ENCODE data around the gene TMEM63A. TPM values are rescaled to one million over a fixed set of nuclear protein-coding genes. Genes with fewer than 3 reads are reported as not detected.

TMEM63A gene
- 15.2 and 20.5 TPM in 2 replicates for total RNA-seq

DNA sequence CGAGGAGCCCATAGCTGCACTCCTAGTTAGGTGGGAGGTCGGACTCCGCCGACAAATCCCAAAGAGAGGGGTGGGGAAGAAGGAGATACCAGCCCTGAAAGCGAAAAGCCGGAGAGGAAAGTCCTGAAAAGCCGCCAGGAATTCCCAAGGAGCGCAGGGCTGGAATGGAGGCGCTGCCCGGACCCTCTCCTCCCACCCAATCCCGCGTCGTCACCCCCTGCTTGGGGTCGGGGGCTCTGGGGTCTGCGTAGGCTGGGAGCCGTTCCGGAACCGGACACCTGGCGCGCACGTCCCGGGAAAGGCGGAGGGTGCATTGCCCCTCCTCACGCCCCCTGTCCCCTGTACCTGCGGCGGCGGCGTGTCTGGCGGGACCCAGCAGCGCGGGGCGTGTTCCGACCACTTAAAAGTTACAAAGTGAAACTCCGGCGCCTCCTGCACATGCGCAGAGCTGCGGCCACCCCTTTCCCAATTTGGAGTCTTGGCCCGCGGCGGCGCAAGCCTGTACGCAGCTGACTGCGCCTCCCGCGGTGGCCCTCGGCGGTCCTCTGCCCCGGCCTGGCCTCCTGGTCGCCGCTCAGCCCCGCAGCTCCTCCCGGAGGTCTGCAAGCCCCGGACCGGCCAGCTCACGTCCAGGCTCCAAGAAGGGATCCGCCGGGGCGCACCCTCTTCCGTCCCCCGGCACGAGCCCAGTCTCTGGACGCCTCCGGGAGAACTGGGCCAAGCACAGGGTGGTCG lies at the start of gene TMEM63A:
TMEM63A (minus strand) TSS at position 422 of the 735 bp plus-strand sequence. CDS start 4,800 bp downstream, outside the sequence.

DNA sequence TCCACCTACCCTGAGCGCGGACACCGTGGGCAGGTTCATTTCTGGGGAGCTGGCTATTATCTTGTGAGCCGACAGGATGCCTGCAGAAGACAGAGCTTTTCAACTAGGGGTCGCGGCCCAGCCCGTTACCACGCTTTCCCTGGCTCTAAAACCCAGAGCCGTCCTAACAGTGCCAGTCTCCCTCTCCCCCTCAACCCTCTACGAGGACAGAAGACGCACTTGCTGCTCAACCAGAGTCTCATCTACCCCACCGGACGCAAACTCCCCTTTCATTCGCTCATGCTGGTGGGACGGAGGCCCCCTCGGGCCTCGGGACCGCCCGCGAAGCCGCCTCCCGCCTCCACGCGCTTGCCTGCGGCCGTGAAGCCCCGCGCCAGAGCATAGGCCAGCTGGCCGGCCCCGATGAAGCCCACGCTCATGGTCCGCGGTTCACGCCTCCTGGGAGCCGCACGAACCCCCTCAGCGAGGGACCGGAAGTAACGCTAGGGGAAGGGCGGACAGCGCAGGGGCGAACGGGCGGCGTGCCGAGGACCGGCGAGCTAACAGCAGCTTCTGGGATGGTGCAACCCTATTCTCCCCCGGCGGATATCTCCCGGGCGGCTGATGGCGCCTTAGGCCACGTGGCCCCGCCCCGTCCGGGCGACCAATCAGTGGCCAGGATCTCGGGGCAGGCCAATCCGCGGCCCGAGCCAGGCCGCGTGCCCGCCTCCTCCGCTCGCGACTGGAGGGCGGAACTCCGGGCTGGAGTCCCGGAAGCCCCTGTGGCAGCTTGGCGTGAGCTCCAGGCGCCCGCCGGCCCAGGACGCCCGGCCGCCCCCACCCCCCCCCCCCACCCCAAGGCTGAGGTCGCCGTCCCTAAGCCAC lies 41.7 kb upstream of the TMEM63A start, which contains the start of gene PYCR2:
PYCR2 (minus strand) TSS at position 559 of the 864 bp plus-strand sequence; CDS start at position 419, 140 bp downstream.

DNA sequence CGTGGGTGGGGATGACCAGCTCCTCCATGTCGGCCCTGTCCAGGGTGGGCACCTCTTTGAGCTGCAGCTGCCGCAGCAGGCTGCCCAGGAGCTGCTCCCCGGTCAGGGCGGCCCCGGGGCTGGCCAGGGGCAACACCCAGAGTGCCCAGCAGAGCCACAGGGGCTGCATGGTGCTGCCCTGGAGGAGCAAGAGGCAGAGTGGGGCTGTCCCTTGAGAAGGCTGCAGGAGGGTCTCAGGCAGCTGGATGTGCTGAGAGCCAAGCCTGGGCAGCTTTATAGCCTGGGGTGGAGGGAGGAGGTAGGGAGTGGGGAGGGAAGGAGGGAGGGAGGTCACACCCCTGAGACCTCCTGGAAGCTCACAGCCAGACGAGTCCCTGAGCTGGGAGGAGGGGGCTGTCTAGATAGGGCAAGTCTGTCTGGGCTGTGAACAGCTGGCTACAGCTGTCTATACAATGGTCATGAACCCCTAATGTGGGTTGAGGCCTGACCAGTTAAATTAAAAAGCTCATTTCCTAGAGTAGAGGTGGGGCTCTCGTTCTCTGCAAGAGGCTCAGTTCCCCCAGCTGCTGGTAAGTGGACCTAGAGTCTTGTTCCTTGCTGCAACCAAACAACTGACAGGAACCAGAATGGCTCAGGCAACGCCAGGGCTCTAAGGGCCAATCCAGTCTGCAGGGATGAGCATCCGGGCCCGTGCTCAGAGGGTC lies 6.9 kb upstream of the TMEM63A start, which contains the start of gene LEFTY1:
LEFTY1 (minus strand) TSS at position 249 of the 704 bp plus-strand sequence; CDS start at position 169, 80 bp downstream.

DNA sequence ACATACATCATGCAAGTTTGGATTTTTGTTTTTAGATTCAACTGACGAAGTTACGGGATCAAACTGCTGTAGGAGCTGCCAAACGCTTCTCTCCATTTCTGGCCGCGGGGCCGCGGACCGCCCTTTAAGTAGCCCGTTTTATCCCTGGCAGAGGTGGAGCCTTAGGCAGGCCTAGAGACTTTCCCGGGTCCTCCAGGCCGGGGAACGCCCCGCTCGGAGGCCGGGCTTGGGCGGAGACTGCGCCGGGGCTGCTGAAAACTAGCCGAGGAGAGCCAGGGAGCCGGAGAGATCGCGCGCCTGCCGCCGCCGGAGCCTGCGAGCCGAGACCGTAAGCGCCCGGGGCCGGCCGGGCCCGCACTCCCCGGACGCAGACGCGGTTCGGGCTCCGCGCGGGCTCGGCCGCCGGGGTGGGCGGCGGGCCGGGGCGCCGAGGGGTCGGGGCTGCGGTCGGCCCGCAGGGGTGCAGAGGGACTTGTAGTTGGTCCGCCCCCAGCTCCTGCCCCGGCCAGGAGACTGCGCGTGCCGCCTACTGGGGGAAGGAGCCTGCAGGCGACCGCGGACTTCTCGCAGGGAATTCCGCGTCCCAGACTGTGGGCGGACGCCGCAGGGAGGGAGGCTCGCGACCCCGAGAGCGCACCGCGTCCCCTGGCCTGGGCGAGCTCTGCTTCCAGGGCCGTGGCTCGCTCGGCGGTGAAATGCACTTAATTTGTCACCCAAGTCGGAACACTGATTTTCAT lies 72.2 kb downstream of the TMEM63A start, which contains the start of gene EPHX1:
EPHX1 (plus strand) TSS at position 283 of the 737 bp plus-strand sequence. CDS start 18,606 bp downstream, outside the sequence.

Other genes starting within 250 kb of the TMEM63A start
- gene ENAH, start 229.3 kb downstream of the TMEM63A start, total RNA-seq = 61.8 and 72.2 TPM in 2 replicates
- gene SRP9, start 104.6 kb downstream of the TMEM63A start, total RNA-seq = 236 and 303 TPM in 2 replicates
- 8.0 and 21.7 TPM in 2 replicates for gene EPHX1, start 72.3 kb downstream of the TMEM63A start, total RNA-seq
- gene LEFTY1, start 6.8 kb upstream of the TMEM63A start, total RNA-seq = not detected in 2 replicates
- gene PYCR2, start 41.9 kb upstream of the TMEM63A start, total RNA-seq = 38.3 and 51.4 TPM in 2 replicates
- under 0.01 TPM in 1 of 2 replicates, not detected in the other for gene LEFTY2, start 58.8 kb upstream of the TMEM63A start, total RNA-seq
- 31.8 and 34.0 TPM in 2 replicates for gene SDE2, start 117.0 kb upstream of the TMEM63A start, total RNA-seq
- 83.7 and 88.1 TPM in 2 replicates for gene H3-3A, start 180.3 kb upstream of the TMEM63A start, total RNA-seq